T-helper 2 cell treated with Interferon-gamma antibody and Interleukin-4, amounts not matched to agents 5 μg/mL and 100 μg/mL, for 36 hours (primary cell): Measurements from ENCODE around the gene ACO1.

Source experiments
- DNase-seq: peaks from one replicate; pipeline ENCODE4 v3.0.0; 2021; ENCODE audit warnings: low spot score
- H3K27ac Mint-ChIP-seq: one replicate; pipeline ENCODE4 v1.8.0; 2021; ENCODE audit warnings: mild to moderate bottlenecking, mixed read lengths
- H3K27me3 Mint-ChIP-seq: one replicate; pipeline ENCODE4 v1.8.0; 2021; ENCODE audit warnings: low read depth, mixed read lengths
- H3K36me3 Mint-ChIP-seq: one replicate; pipeline ENCODE4 v1.8.0; 2021; ENCODE audit warnings: low read depth, mixed read lengths
- H3K4me1 Mint-ChIP-seq: one replicate; pipeline ENCODE4 v1.8.0; 2021; ENCODE audit warnings: low read depth, mixed read lengths
- H3K4me3 Mint-ChIP-seq: one replicate; pipeline ENCODE4 v1.8.0; 2022; ENCODE audit warnings: mild to moderate bottlenecking, moderate library complexity, mixed read lengths
- H3K9me3 Mint-ChIP-seq: one replicate; pipeline ENCODE4 v1.8.0; 2021; ENCODE audit warnings: mixed read lengths

ACO1 gene

DNA sequence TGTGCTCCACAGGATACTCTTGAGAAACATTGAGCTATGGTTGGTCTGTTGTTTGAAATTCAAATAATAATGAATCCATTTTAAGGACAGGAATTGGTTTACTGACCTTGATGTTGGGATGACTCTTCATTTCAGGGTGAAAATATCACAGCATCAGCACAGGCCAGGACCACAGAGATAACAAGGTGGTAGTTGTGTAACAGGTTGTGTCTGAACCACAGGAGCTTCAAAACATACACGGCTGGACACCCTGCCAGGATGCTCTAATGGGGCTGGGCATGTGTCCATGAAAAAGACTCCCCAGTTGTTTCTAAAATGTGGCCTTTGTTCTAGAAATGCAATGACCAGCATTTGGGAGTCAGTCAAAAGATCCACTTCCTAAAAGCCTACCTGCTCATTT is 69.8 kb downstream of the ACO1 start:
- H3K4me1 Mint-ChIP-seq = no peaks in the 10 kb centered on the region
- no peak for DNase-seq
- no peaks in the 10 kb centered on the region for H3K27me3 Mint-ChIP-seq
- H3K27ac Mint-ChIP-seq = no peak overlapping the region
- no peaks in the 10 kb centered on the region for H3K9me3 Mint-ChIP-seq
- no peak overlapping the region for H3K4me3 Mint-ChIP-seq
- peaks cover 20% of the 10 kb centered on the region for H3K36me3 Mint-ChIP-seq

DNA sequence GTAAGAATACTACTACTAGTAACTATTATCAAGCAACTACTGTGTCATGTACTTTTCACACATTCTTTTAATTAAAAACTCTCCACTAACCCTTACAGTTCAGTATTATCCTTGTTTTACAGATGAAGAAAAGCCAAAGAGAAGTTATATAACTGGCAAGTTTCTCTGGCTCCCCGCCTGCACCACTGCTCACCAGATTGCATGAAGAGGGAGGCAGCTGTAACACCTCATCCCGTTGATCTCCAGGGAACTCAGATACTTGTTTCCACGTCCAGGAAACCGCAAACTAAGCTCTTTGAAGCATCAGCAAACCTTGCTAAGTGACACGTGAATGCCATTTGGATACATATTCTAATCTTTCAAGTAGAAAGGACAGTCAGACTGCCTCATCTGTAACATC is 71.3 kb downstream of the ACO1 start:
- Mint-ChIP-seq H3K27me3 (no peaks in the 10 kb centered on the region), H3K4me3 (no peak overlapping the region), H3K9me3 (no peaks in the 10 kb centered on the region), H3K27ac (no peak overlapping the region), H3K4me1 (no peaks in the 10 kb centered on the region), H3K36me3 (peaks cover 23% of the 10 kb centered on the region)
- no peak for DNase-seq

- no peak for DNase-seq
- Mint-ChIP-seq H3K36me3 (peaks cover 21% of the 10 kb centered on the region), H3K27me3 (no peaks in the 10 kb centered on the region)
Measured at GRCh38 chr9:32456564-32456963, 72.1 kb downstream of the ACO1 start.

GRCh38 chr9:32463500-32464293 is 79.3 kb downstream of the ACO1 start:
- no peak for DNase-seq
- Mint-ChIP-seq H3K27ac (no peak overlapping the region), H3K36me3 (peaks cover 32% of the 10 kb centered on the region), H3K4me1 (peaks cover 3% of the 10 kb centered on the region), H3K9me3 (no peaks in the 10 kb centered on the region), H3K4me3 (no peak overlapping the region), H3K27me3 (no peaks in the 10 kb centered on the region)

More at GRCh38 chr9:32456564-32456963, 72.1 kb downstream of the ACO1 start:
- Mint-ChIP-seq H3K9me3 (no peaks in the 10 kb centered on the region), H3K4me3 (no peak overlapping the region), H3K4me1 (no peaks in the 10 kb centered on the region), H3K27ac (no peak overlapping the region)

DNA sequence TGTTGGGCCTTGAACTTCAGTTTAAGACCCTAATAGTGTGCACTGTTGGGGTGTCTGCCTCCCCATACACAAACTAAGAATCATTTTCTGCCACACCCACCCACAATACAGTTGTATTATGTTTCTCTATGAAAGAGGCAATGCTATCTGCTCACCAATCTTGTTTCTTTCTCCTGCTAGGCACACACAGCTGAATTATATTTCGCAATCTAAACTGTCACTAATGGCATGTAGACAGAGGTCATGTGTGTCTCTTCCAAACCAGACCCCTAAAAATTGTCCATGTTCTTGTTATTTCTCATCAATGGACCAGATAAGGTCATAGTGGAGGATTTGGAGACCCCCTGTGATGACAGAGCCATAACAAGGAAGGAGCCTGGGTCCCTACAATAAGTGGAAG is 84.3 kb downstream of the ACO1 start:
- H3K27me3 Mint-ChIP-seq = no peaks in the 10 kb centered on the region
- DNase-seq = no peak
- H3K4me1 Mint-ChIP-seq = peaks cover 9% of the 10 kb centered on the region
- no peak overlapping the region for H3K27ac Mint-ChIP-seq
- H3K4me3 Mint-ChIP-seq = no peak overlapping the region
- peaks cover 39% of the 10 kb centered on the region for H3K36me3 Mint-ChIP-seq
- H3K9me3 Mint-ChIP-seq = no peaks in the 10 kb centered on the region

GRCh38 chr9:32472344-32472743 is 87.9 kb downstream of the ACO1 start:
- Mint-ChIP-seq H3K4me1 (peaks cover 9% of the 10 kb centered on the region), H3K4me3 (no peak overlapping the region), H3K9me3 (no peaks in the 10 kb centered on the region), H3K27ac (no peak overlapping the region), H3K36me3 (peaks cover 46% of the 10 kb centered on the region), H3K27me3 (no peaks in the 10 kb centered on the region)
- DNase-seq = no peak

DNA sequence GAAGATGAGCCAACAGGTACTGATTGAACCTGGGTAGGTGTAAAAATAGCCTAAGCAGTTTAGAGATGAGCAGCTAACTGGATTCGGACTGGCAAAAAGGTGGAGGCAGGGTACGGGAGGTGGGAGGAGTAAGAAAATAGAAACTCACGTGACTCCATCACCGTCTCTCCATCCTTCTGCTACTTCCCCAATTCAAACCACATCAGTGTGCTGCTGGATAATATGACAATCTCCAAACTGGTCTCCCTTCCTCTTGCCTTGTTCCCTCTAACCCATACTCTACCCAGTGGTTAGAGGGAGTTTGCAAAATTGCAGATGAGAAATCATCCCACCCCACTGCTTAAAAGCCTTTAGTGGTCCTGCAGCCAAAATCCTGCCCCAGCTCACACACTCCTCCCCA is 98.9 kb downstream of the ACO1 start:
- DNase-seq = no peak
- Mint-ChIP-seq H3K4me3 (no peak overlapping the region), H3K36me3 (peaks cover 55% of the 10 kb centered on the region), H3K27ac (no peak overlapping the region), H3K4me1 (no peaks in the 10 kb centered on the region), H3K9me3 (no peaks in the 10 kb centered on the region), H3K27me3 (no peaks in the 10 kb centered on the region)

DNA sequence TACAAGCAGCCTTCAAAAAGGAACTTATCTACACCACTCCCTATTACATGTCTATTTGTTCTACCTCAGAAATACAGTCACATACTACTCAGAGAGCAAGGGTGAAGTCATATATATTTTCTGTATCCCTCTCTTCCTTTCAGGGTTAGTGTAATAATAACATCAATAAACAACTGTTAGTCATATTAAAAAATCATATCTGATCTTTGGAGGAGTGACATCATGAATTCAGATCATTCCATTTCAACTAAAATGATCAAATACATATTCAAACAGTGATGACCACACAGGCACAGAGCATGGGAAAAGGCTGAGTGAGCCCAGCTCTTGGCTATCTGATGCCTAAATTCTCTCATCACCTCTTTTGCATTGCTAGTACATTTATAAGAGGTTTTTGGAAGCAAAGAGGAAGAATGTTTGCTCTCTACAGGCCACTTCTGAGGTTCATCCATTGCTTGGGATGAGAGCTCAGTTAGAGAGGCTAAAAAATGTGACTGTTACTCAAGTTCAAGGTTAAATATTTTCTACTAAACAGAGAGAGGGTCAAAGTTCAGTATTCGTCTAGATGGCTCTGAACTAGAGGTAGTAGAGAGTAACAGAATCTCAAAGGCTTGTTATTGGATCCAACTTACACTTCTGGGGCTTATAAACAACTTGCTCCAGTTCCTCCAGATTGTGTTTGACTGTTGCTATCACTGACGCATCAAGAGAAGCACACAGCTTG is 102.6 kb downstream of the ACO1 start:
- Mint-ChIP-seq H3K4me1 (no peaks in the 10 kb centered on the region), H3K9me3 (no peaks in the 10 kb centered on the region), H3K27me3 (no peaks in the 10 kb centered on the region), H3K36me3 (peaks cover 46% of the 10 kb centered on the region), H3K4me3 (no peak overlapping the region), H3K27ac (no peak overlapping the region)
- DNase-seq = no peak

- no peak for DNase-seq
- no peak overlapping the region for H3K4me3 Mint-ChIP-seq
- no peaks in the 10 kb centered on the region for H3K4me1 Mint-ChIP-seq
- H3K27me3 Mint-ChIP-seq = no peaks in the 10 kb centered on the region
- no peak overlapping the region for H3K27ac Mint-ChIP-seq
- H3K9me3 Mint-ChIP-seq = no peaks in the 10 kb centered on the region
- peaks cover 43% of the 10 kb centered on the region for H3K36me3 Mint-ChIP-seq
Measured at GRCh38 chr9:32487981-32488380, 103.5 kb downstream of the ACO1 start.

- no peaks in the 10 kb centered on the region for H3K4me1 Mint-ChIP-seq
- no peak for DNase-seq
- H3K9me3 Mint-ChIP-seq = no peaks in the 10 kb centered on the region
- H3K4me3 Mint-ChIP-seq = no peak overlapping the region
- H3K36me3 Mint-ChIP-seq = peaks cover 31% of the 10 kb centered on the region
- H3K27ac Mint-ChIP-seq = no peak overlapping the region
- H3K27me3 Mint-ChIP-seq = no peaks in the 10 kb centered on the region
Measured at GRCh38 chr9:32490601-32491000, 106.2 kb downstream of the ACO1 start.

DNA sequence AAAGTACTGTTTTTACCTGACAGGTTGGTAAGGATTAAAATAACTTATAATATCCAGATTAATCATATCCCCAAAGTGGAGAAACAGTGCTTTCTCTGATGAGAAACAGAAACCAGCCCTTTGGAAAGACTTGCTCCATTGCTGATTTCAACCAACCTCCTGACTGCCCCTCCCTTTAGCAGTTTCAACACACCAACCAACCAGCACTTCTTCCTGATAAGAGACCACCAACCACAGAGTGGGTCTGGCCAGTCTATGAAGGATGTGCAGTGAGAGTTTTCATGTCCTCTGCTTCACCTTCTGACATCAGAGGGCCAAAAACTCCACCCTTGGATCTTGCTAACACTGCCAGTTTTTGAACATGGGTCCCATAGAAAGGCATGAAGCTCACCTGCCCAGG is 113.5 kb downstream of the ACO1 start:
- Mint-ChIP-seq H3K4me3 (no peak overlapping the region), H3K27me3 (no peaks in the 10 kb centered on the region), H3K9me3 (no peaks in the 10 kb centered on the region), H3K27ac (no peak overlapping the region), H3K4me1 (no peaks in the 10 kb centered on the region), H3K36me3 (peaks cover 30% of the 10 kb centered on the region)
- DNase-seq = no peak

DNA sequence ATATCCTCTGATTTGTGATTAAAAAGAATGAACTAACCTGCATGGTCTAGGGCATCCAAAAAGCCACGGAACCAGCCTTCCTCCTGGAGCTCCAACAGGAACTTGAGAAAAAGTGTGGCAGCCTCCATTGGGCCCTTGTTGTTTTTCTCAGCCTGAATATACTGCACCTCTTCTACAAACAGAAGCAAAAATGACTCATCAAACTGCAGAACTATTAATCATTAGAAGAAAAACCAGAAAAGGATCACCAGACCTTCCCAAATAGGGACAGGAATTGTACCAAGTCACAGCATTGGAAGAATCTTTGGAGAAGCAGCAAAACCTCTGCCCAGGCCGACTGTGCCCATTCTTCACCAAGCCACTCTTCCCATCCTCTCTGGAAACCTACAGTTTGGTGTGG is 116.3 kb downstream of the ACO1 start:
- Mint-ChIP-seq H3K36me3 (peaks cover 27% of the 10 kb centered on the region), H3K27me3 (no peaks in the 10 kb centered on the region), H3K9me3 (no peaks in the 10 kb centered on the region), H3K4me3 (no peak overlapping the region), H3K27ac (no peak overlapping the region), H3K4me1 (no peaks in the 10 kb centered on the region)
- no peak for DNase-seq

DNA sequence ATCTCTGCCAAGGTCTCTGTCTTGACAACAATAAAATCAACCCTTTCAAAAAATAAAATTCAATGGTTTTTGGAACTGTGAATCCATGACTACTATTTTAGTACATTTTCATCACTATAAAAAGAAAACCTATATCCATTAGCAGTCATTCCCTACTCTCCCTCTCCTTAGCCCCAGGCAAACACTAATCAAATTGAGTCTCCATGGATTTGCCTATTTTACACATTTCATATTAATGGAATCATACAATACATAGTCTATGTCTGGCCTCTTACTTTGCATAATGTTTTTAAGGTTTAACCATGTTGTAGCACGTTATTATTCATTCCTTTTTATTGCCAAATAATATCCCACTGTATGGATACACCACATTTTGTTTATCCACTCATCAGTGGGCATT is 117.4 kb downstream of the ACO1 start:
- no peak overlapping the region for H3K27ac Mint-ChIP-seq
- peaks cover 21% of the 10 kb centered on the region for H3K36me3 Mint-ChIP-seq

GRCh38 chr9:32502464-32502863 is 118.0 kb downstream of the ACO1 start:
- DNase-seq = no peak
- Mint-ChIP-seq H3K9me3 (no peaks in the 10 kb centered on the region), H3K27ac (no peak overlapping the region), H3K4me1 (no peaks in the 10 kb centered on the region), H3K27me3 (no peaks in the 10 kb centered on the region), H3K36me3 (peaks cover 21% of the 10 kb centered on the region), H3K4me3 (no peak overlapping the region)

More for the DNA sequence above, 117.4 kb downstream of the ACO1 start:
- Mint-ChIP-seq H3K27me3 (no peaks in the 10 kb centered on the region), H3K9me3 (no peaks in the 10 kb centered on the region), H3K4me3 (no peak overlapping the region), H3K4me1 (no peaks in the 10 kb centered on the region)
- DNase-seq = no peak
